Measurements from ENCODE around the gene PLAAT3.
A peak's percentile ranks its signal among the peaks of the same experiment; 100 is the strongest.
"Not testable (repeated sequence)": the region's sequence is repeated elsewhere in the genome, so short reads cannot be mapped to it uniquely, and the experiment has no call there.

Gene PLAAT3

DNA sequence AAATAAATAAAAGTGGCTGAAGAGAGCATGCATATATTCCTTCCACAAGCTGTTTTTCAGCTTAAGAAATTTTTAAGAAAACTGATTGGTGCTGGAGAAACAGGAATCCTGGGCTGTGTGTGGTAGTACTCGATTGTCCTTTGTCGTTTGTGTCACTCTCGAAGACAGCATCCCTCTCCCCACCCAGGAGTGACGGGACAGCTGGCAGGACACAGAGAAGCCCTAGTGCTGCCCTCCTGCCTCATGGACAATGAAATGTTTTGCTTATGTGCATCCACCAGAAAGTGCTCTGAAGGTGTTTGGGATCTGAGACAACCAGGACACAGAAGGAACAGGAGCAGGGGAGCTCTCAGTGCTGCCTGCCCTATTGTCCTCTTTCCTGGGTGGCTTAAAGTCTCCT lies 64.8 kb downstream of the PLAAT3 start:
- TF ChIP-seq, protein P1, sequence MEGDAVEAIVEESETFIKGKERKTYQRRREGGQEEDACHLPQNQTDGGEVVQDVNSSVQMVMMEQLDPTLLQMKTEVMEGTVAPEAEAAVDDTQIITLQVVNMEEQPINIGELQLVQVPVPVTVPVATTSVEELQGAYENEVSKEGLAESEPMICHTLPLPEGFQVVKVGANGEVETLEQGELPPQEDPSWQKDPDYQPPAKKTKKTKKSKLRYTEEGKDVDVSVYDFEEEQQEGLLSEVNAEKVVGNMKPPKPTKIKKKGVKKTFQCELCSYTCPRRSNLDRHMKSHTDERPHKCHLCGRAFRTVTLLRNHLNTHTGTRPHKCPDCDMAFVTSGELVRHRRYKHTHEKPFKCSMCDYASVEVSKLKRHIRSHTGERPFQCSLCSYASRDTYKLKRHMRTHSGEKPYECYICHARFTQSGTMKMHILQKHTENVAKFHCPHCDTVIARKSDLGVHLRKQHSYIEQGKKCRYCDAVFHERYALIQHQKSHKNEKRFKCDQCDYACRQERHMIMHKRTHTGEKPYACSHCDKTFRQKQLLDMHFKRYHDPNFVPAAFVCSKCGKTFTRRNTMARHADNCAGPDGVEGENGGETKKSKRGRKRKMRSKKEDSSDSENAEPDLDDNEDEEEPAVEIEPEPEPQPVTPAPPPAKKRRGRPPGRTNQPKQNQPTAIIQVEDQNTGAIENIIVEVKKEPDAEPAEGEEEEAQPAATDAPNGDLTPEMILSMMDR (IDR thresholded peaks at IDR 0.05; ENCODE audit: low read depth, low read length, missing control alignments): no peak
- no peak for DNase-seq (ENCODE audit: extremely low read depth, low read depth)
- H3K4me3 ChIP-seq (replicated peaks; ENCODE audit: low read depth, low read length): no peak overlapping the region

DNA sequence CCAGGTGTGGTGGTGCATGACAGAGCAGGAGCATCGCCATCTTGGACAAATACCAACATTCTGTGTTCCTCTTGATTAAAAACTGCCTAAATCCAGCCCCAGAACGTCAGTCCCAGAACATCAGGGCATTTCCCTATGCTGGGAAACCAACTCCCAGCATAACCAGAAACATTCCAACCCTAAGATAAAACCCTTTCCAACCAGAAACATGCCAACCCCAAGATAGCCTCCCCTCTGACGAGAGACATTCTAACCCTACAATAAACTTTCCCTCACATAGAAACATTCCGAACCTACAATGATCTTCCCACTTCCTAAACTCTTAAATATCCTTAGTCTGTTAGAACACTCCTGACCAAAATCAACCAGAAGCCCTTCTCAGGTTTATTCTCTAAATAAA lies 66.1 kb downstream of the PLAAT3 start:
- H3K4me3 ChIP-seq (replicated peaks; ENCODE audit: low read depth, low read length): no peak overlapping the region
- DNase-seq (ENCODE audit: extremely low read depth, low read depth): no peak

DNA sequence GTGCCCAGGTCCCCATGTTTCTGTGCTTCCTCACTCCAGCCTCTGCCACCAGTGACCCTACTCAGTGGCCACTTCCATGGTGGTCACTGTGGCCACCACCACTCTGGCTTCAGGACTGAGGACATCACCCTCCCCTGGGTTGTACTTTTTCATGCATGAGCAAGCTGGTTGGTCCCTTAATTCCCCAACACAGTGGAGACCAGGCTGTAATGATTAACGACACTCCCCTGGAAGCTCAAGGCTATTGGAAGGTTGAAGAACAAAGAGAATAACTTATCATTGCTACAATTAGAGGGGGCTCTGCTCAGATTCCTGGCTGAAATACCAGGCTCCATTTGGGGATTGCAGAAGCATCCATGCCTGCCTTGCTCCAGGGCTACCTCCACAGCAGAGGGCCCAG lies 67.2 kb downstream of the PLAAT3 start:
- no peak overlapping the region for H3K4me3 ChIP-seq (replicated peaks; ENCODE audit: low read depth, low read length)
- TF ChIP-seq, protein P1 (IDR thresholded peaks at IDR 0.05; ENCODE audit: low read depth, low read length, missing control alignments): no peak
- DNase-seq (ENCODE audit: extremely low read depth, low read depth): no peak

More for the DNA sequence above, 66.1 kb downstream of the PLAAT3 start:
- TF ChIP-seq, protein P1 (IDR thresholded peaks at IDR 0.05; ENCODE audit: low read depth, low read length, missing control alignments): no peak

DNA sequence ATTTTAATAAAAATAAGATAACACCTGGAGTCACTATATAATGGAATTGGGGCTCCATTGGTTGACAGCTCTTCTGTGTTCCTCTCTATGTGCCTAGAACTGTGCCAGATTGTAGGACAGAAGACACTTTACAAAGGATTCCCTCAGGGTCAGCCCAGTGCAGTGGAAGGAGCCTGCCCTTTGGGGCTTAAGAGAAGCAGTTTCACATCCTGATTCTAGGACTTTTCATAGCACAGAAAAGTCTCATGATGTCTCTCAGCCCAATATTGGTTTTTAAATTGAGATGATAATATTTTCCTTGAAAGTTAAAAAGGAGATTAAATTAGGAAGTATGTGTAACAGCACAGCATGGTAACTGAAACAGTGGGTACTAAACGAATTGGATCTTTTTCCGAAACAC lies 70.5 kb downstream of the PLAAT3 start:
- no peak overlapping the region for H3K4me3 ChIP-seq (replicated peaks; ENCODE audit: low read depth, low read length)
- TF ChIP-seq, protein P1 (IDR thresholded peaks at IDR 0.05; ENCODE audit: low read depth, low read length, missing control alignments): no peak
- no peak for DNase-seq (ENCODE audit: extremely low read depth, low read depth)

- DNase-seq (ENCODE audit: extremely low read depth, low read depth); H3K4me3 ChIP-seq (replicated peaks; ENCODE audit: low read depth, low read length): not testable (repeated sequence)
Observed at GRCh38 chr11:63542506-63542905, 71.7 kb downstream of the PLAAT3 start.

DNA sequence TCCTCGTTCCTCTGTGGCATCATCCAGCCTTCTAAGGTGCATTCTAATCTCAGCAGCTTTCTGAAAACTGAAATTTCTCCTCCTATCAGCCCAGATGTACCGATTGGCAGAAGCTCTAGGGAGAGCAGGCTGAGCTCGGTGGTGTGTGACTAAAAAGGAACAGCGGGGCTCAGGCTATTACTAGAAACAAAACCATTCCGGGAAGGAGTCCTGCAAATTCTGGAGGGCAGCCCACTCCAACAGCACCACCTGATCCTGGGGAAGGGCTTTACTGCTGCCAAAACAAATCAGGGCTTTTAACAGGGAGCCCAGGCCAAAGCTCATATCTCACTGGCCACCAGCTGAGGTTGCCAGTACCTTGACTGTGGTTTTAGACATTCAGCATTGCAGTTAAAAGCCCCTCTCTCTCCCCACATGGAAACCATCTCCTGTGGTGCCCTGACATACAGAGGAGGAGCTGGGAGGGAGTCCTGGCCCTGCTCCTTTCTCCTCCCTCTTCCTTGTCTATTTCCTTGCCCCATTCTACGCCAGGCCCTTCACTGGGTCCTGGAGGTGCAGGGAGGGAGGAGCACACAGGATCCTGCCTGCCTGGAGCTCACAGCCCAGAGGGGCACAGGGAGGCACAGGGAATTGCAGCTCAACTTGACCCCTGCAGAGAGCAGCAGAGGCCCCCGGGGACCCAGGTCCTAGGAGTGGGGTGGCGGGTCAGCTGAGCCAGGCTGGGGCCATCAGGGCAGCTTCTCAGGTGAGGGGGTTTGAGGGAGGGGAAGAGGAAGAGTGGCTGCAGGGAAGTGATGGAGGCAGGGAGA lies 76.7 kb downstream of the PLAAT3 start:
- DNase-seq (ENCODE audit: extremely low read depth, low read depth): no peak
- H3K4me3 ChIP-seq (replicated peaks; ENCODE audit: low read depth, low read length): peak overlapping the region; percentile 16; the same call in 1 of the 2 replicates

GRCh38 chr11:63536669-63537292 lies 77.5 kb downstream of the PLAAT3 start, which contains the start of gene PLAAT4:
PLAAT4 (plus strand) TSS chr11:63536808; CDS start chr11:63536869, 61 bp downstream.
- DNase-seq (ENCODE audit: extremely low read depth, low read depth): no peak
- H3K4me3 ChIP-seq (replicated peaks; ENCODE audit: low read depth, low read length): peak within 1 kb of the TSS; percentile 16; the same call in 1 of the 2 replicates
- TF ChIP-seq, protein P1 (IDR thresholded peaks at IDR 0.05; ENCODE audit: low read depth, low read length, missing control alignments): no peak

More for the DNA sequence above, 76.7 kb downstream of the PLAAT3 start:
- TF ChIP-seq, protein P1 (IDR thresholded peaks at IDR 0.05; ENCODE audit: low read depth, low read length, missing control alignments): no peak

Measured in HFF-Myc (cell line).